GM12878 (cell line): Measurements from ENCODE around the gene PCSK6. TPM values are rescaled to one million over a fixed set of nuclear protein-coding genes. Genes with fewer than 3 reads are reported as not detected.

Source experiments
- ATAC-seq: fragments of 200-7000 bp; cut with Tn5 transposase; 3 replicates; pipeline ENCODE4 v1.9.1; 2020; ENCODE audit warnings: mild to moderate bottlenecking, moderate library complexity
- BruUV-seq: library from RNA; stranded (reverse); fragments of 400-500 nt; replicated peaks from 2 replicates; lab custom pipeline; 2021; lab: Mats Ljungman, UMichigan
- CTCF ChIA-PET: fragments of 300-600 bp; sonication (Branson Sonifier 250); formaldehyde crosslinking; extraction: SDS; loops from one replicate; lab custom pipeline; 2021; ENCODE audit warnings: inconsistent platforms; lab: Yijun Ruan, JAX
- POLR2A ChIA-PET: fragments of 350-600 bp; formaldehyde crosslinking; extraction: SDS; loops from one replicate; lab custom pipeline; 2021; ENCODE audit warnings: inconsistent platforms; lab: Charles Lee
- RAD21 ChIA-PET: fragments of 300-600 bp; sonication (Branson Sonifier 250); formaldehyde crosslinking; loops from one replicate; lab custom pipeline; 2023; ENCODE audit warnings: antibody characterized with exemption; ENCODE audit not compliant: unreplicated experiment; lab: Charles Lee
- SMC1A ChIA-PET: fragments of 300-600 bp; sonication (Branson Sonifier 250); formaldehyde crosslinking; loops from one replicate; lab custom pipeline; 2023; ENCODE audit not compliant: unreplicated experiment, uncharacterized antibody; lab: Charles Lee
- DNase-seq: peaks from one replicate; pipeline ENCODE4 v3.0.0-alpha.2; 2011; ENCODE audit warnings: low read depth, low spot score
- FAIRE-seq: peaks from 3 replicates; lab custom pipeline; 2011; peaks lifted over from hg19 to GRCh38; lab: Jason Lieb, UNC
- H2AFZ ChIP-seq: 2 replicates; pipeline ENCODE4 v1.6.0; 2011; ENCODE audit warnings: low read depth, low read length, control low read depth; ENCODE audit not compliant: control insufficient read depth
- H3K27ac ChIP-seq: 2 replicates; pipeline ENCODE4 v1.5.1; 2011; ENCODE audit warnings: control low read depth; ENCODE audit not compliant: control insufficient read depth, insufficient read depth
- H3K27me3 ChIP-seq, 2 experiments: replicated peaks in 1 of 2; 2 replicates each; pipeline versions ENCODE4 v1.6.0 to v1.6.1; 2011; ENCODE audit warnings: low read length in 1 of 2; ENCODE audit not compliant: control insufficient read depth in 2 of 2, insufficient read depth in 2 of 2
- H3K36me3 ChIP-seq, 2 experiments: 2 replicates each; pipeline ENCODE4 v1.5.1; 2011; ENCODE audit warnings: low read length in 1 of 2; ENCODE audit not compliant: control insufficient read depth in 2 of 2, insufficient read depth in 2 of 2
- H3K4me1 ChIP-seq: 2 replicates; pipeline ENCODE4 v1.6.1; 2011; ENCODE audit warnings: mild to moderate bottlenecking, low read length, moderate library complexity, mixed read lengths; ENCODE audit not compliant: control insufficient read depth, insufficient read depth
- H3K4me2 ChIP-seq: 2 replicates; pipeline ENCODE4 v1.6.0; 2011; ENCODE audit warnings: control low read depth; ENCODE audit not compliant: control insufficient read depth, insufficient read depth
- H3K4me3 ChIP-seq: fragments of 200-600 bp; sonication (generic); 2 replicates; pipeline ENCODE4 v1.5.1; 2016
- H3K79me2 ChIP-seq: 2 replicates; pipeline ENCODE4 v1.6.0; 2011; ENCODE audit warnings: low read length; ENCODE audit not compliant: control insufficient read depth, insufficient read depth
- H3K9ac ChIP-seq: 2 replicates; pipeline ENCODE4 v1.8.0; 2011; ENCODE audit warnings: low read length, control low read depth, mixed read lengths; ENCODE audit not compliant: control insufficient read depth, insufficient read depth
- H3K9me3 ChIP-seq: replicated peaks from 3 replicates; pipeline ENCODE4 v1.5.1; 2011; ENCODE audit warnings: mild to moderate bottlenecking, low read length; ENCODE audit not compliant: control insufficient read depth, insufficient read depth
- H4K20me1 ChIP-seq: 2 replicates; pipeline ENCODE4 v1.6.0; 2011; ENCODE audit not compliant: control insufficient read depth, insufficient read depth
- BRCA1 ChIP-seq: IDR thresholded peaks from 2 replicates; pipeline ENCODE4 v1.6.1; 2011; ENCODE audit warnings: low read depth, low read length, improper control_type of control experiment
- CEBPB ChIP-seq, 2 experiments: fragments of 150-350 bp in 1 of 2; IDR thresholded peaks; 2 replicates each; pipeline ENCODE4 v1.6.1; 2012 to 2014; ENCODE audit warnings: low read depth in 2 of 2, low read length in 2 of 2, borderline replicate concordance in 1 of 2, inconsistent platforms in 1 of 2
- EGR1 ChIP-seq, 2 experiments: IDR thresholded peaks; 1 replicate in 1 of 2; 2 replicates in 1 of 2; pipeline ENCODE4 v1.6.1; 2011 to 2012; ENCODE audit warnings: low read depth in 2 of 2, low read length in 2 of 2, borderline replicate concordance in 1 of 2, mild to moderate bottlenecking in 1 of 2, moderate library complexity in 1 of 2
- IKZF2 ChIP-seq, 2 experiments: fragments of 450-650 bp; IDR thresholded peaks; 2 replicates each; pipeline ENCODE4 v1.6.1; 2017; ENCODE audit warnings: mild to moderate bottlenecking in 2 of 2, moderate library complexity in 2 of 2
- JUND ChIP-seq: IDR thresholded peaks from 2 replicates; pipeline ENCODE4 v1.6.1; 2012; ENCODE audit warnings: low read depth, mild to moderate bottlenecking, low read length, improper control_type of control experiment, moderate library complexity
- PRDM15 ChIP-seq: fragments of 450-650 bp; formaldehyde crosslinking; IDR thresholded peaks from 2 replicates; pipeline ENCODE4 v1.4.0; 2020; ENCODE audit warnings: mild to moderate bottlenecking, moderate library complexity
- RELB ChIP-seq: fragments of 450-650 bp; IDR thresholded peaks from 2 replicates; pipeline ENCODE4 v1.6.1; 2017; ENCODE audit warnings: low read depth, mild to moderate bottlenecking, moderate library complexity
- SRF ChIP-seq, 2 experiments: IDR thresholded peaks; 2 replicates each; pipeline ENCODE4 v1.6.1; 2011; ENCODE audit warnings: low read depth in 2 of 2, low read length in 2 of 2, mild to moderate bottlenecking in 1 of 2, moderate library complexity in 1 of 2
- WGBS: methylation state at CpG from one replicate; pipeline ENCODE4 v1.1.6; 2016; ENCODE audit warnings: low lambda C conversion rate; ENCODE audit not compliant: insufficient replicate concordance, insufficient coverage; ENCODE audit errors: missing lambda C conversion rate; 5-methylcytosine and 5-hydroxymethylcytosine counted together
- in situ Hi-C: fragments of 300-500 bp; cut with MboI; formaldehyde crosslinking; loops from 9 replicates; pipeline ENCODE4 v1.14.3; 2018; ENCODE audit warnings: mixed read lengths
- intact Hi-C: fragments of 100-400 bp; cut with micrococcal nuclease; formaldehyde crosslinking; loops from one replicate; pipeline ENCODE4 v1.14.2; 2022; ENCODE audit not compliant: unreplicated experiment
- polyA plus RNA-seq, 11 experiments: library from polyadenylated mRNA; depleted of rRNA in 4 of 11; unstranded in 6 of 11; stranded (reverse) in 5 of 11; fragments of >200 nt; fragmentation: Nextera tagmentation in 4 of 11; fragmentation: Illumina TruSeq in 1 of 11; extraction: Ambion mirVana in 4 of 11; extraction: Trizol in 1 of 11; gene quantifications; 1 replicate in 1 of 11; 2 replicates in 10 of 11; pipeline versions ENCODE4 v1.2.1 to v1.2.3, GENCODE V29; 2011 to 2016; ENCODE audit warnings: inconsistent platforms in 2 of 11, missing spikeins in 2 of 11, low read depth in 1 of 11
- total RNA-seq, 4 experiments: library from RNA; depleted of rRNA in 3 of 4; stranded (reverse); fragments of >200 nt in 3 of 4; fragmentation: Illumina TruSeq in 1 of 4; extraction: Trizol in 1 of 4; gene quantifications; 2 replicates each; pipeline versions ENCODE4 v1.2.1 to v1.2.3, GENCODE V29; 2013 to 2021
- TF ChIP-seq, protein P1 (sequence below): fragments of 450-650 bp; IDR thresholded peaks from 2 replicates; pipeline ENCODE4 v1.6.1; 2018; ENCODE audit warnings: borderline replicate concordance, mild to moderate bottlenecking; ENCODE audit not compliant: partially characterized antibody

PCSK6 gene
- total and polyA plus RNA-seq, 10 of the 15 experiments (the other 5 are each of a cell fraction or from before 2014, with no cell fraction given), result 0.19 to 0.67 (median 0.25) TPM; not detected in 4

GRCh38 chr15:101425787-101426365 is 63.6 kb downstream of the PCSK6 start:
- Histone ChIP-seq H3K36me3 (no peaks in the 10 kb centered on the region), H3K4me3 (no peak overlapping the region), H3K27me3 (no peaks in the 10 kb centered on the region; a peak in 2 of 4 replicates), H4K20me1 (no peaks in the 10 kb centered on the region), H2AFZ (no peak overlapping the region), H3K4me1 (no peaks in the 10 kb centered on the region), H3K79me2 (no peaks in the 10 kb centered on the region), H3K9ac (no peak overlapping the region), H3K9me3 (no peaks in the 10 kb centered on the region), H3K27ac (no peak overlapping the region)
- CTCF ChIA-PET, result no interaction called here
- POLR2A ChIA-PET, result no interaction called here
- FAIRE-seq, result no peak
- DNase-seq, result no peak
- SMC1A ChIA-PET, result no interaction called here
- no peak for ATAC-seq
- in situ Hi-C loops (no loop called here), intact Hi-C loops (no loop called here)
- 55% methylated on average over 9 of the region's 9 CpGs for WGBS
- RAD21 ChIA-PET, result no interaction called here
- BruUV-seq, result no TSS peak
- no peak for TF ChIP-seq CEBPB (IDR thresholded peaks at IDR 0.05; ENCODE audit: borderline replicate concordance in 1 of 2, low read depth in 2 of 2, low read length in 2 of 2)
- no peak for TF ChIP-seq BRCA1
- TF ChIP-seq JUND, result no peak
- no peak for TF ChIP-seq RELB
- no peak for TF ChIP-seq SRF (IDR thresholded peaks at IDR 0.05; ENCODE audit: low read depth in 2 of 2, low read length in 2 of 2)
- TF ChIP-seq PRDM15 (CRISPR knock-in tag), result no peak
- TF ChIP-seq, protein P1, sequence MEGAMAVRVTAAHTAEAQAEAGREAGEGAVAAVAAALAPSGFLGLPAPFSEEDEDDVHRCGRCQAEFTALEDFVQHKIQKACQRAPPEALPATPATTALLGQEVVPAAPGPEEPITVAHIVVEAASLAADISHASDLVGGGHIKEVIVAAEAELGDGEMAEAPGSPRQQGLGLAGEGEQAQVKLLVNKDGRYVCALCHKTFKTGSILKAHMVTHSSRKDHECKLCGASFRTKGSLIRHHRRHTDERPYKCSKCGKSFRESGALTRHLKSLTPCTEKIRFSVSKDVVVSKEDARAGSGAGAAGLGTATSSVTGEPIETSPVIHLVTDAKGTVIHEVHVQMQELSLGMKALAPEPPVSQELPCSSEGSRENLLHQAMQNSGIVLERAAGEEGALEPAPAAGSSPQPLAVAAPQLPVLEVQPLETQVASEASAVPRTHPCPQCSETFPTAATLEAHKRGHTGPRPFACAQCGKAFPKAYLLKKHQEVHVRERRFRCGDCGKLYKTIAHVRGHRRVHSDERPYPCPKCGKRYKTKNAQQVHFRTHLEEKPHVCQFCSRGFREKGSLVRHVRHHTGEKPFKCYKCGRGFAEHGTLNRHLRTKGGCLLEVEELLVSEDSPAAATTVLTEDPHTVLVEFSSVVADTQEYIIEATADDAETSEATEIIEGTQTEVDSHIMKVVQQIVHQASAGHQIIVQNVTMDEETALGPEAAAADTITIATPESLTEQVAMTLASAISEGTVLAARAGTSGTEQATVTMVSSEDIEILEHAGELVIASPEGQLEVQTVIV, result no peak
- TF ChIP-seq EGR1 (IDR thresholded peaks at IDR 0.05; ENCODE audit: borderline replicate concordance in 1 of 2, low read depth in 2 of 2, low read length in 2 of 2), result no peak
- TF ChIP-seq IKZF2 (IDR thresholded peaks at IDR 0.05), result no peak
- TF ChIP-seq, all 136 proteins: peak for 0
- H3K4me2 ChIP-seq, result no peak overlapping the region
